ENCODE data around the gene COL23A1.

COL23A1 gene

GRCh38 chr5:178553517-178553916, 36.7 kb downstream of the COL23A1 start:
- Mint-ChIP-seq H3K4me3 (no peak overlapping the region), H3K27ac (no peak overlapping the region), H3K36me3 (ENCODE audit: low read depth) (no peaks in the 10 kb centered on the region), H3K27me3 (peaks cover 11% of the 10 kb centered on the region), H3K9me3 (no peaks in the 10 kb centered on the region), H3K4me1 (ENCODE audit: low read depth) (no peaks in the 10 kb centered on the region)

DNA sequence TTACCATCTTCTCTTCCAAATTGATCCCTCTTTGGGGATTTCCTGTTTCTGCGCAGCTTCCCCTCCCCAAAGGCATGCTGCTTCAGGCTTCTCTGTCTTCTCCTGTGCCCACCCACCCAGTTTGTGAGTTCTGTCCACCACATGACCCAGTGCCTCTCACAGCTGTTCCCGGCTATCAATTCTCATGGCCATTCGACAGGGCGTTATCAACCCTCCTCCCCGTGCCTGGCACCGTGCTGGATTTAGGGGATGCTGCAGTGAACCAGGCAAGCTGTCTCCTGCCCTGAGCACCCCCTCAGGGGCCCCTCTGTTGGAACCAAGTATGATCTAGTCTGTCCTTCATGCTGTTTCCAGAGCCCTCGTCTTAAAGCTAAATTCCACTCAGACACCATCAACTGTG, 38.7 kb downstream of the COL23A1 start:
- H3K9me3 Mint-ChIP-seq, result no peaks in the 10 kb centered on the region

GRCh38 chr5:178551059-178551458, 39.1 kb downstream of the COL23A1 start:
- no peaks in the 10 kb centered on the region for H3K36me3 Mint-ChIP-seq (ENCODE audit: low read depth)
- H3K27me3 Mint-ChIP-seq, result peaks cover 7% of the 10 kb centered on the region
- no peaks in the 10 kb centered on the region for H3K9me3 Mint-ChIP-seq
- no peaks in the 10 kb centered on the region for H3K4me1 Mint-ChIP-seq (ENCODE audit: low read depth)
- H3K27ac Mint-ChIP-seq, result no peak overlapping the region
- no peak overlapping the region for H3K4me3 Mint-ChIP-seq

More for the DNA sequence above, 38.7 kb downstream of the COL23A1 start:
- Mint-ChIP-seq H3K4me1 (ENCODE audit: low read depth) (no peaks in the 10 kb centered on the region), H3K27ac (no peak overlapping the region), H3K4me3 (no peak overlapping the region), H3K36me3 (ENCODE audit: low read depth) (no peaks in the 10 kb centered on the region), H3K27me3 (peaks cover 7% of the 10 kb centered on the region)

DNA sequence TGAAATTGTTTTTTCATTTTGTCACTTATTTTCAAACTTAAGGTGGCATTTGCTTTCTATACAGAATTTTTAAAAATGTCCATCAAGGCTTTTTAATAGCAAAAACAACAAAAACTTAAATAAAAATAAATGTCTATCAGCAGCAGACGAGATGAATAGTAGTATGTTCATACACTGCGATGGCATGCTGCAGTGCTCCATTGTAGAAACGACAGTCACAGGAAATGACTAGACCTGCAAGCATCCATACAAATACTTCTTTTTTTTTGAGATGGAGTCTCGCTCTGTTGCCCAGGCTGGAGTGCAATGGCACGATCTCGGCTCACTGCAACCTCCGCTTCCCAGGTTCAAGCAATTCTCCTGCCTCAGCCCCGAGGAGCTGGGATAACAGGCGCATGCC, 41.4 kb downstream of the COL23A1 start:
- Mint-ChIP-seq H3K27ac (no peak overlapping the region), H3K36me3 (ENCODE audit: low read depth) (no peaks in the 10 kb centered on the region), H3K4me3 (no peak overlapping the region), H3K27me3 (peaks cover 4% of the 10 kb centered on the region), H3K4me1 (ENCODE audit: low read depth) (no peaks in the 10 kb centered on the region), H3K9me3 (no peaks in the 10 kb centered on the region)

DNA sequence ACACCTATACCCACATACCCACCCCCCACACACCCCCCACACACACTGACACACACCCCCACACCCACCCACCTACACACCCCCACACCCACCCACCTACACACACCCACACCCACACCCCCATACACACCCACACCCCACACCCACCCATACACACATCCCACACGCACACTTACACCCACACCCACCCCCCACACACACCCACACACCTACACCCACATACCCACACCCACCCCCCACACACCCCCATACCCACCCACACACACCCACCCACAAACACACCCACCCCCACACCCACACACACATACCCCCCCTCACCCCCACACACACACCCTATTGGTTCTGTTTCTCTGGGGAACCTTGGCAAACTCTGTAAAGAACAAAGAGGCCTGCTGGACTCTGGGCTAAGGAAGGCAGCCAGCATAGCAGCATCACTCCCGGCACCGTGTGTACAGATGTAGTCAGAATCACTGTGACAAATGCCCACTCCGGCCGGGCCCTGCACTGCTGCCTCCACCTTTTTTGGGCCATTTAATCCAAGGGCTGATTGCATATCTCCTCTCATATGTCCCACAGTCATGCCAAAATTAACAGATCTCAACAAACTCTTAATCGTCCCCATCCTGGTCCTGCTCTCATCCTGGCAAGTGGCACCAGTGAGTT, 42.3 kb downstream of the COL23A1 start:
- Mint-ChIP-seq H3K27me3 (peaks cover 4% of the 10 kb centered on the region), H3K36me3 (ENCODE audit: low read depth) (no peaks in the 10 kb centered on the region), H3K4me3 (no peak overlapping the region), H3K9me3 (no peaks in the 10 kb centered on the region), H3K4me1 (ENCODE audit: low read depth) (no peaks in the 10 kb centered on the region), H3K27ac (no peak overlapping the region)

DNA sequence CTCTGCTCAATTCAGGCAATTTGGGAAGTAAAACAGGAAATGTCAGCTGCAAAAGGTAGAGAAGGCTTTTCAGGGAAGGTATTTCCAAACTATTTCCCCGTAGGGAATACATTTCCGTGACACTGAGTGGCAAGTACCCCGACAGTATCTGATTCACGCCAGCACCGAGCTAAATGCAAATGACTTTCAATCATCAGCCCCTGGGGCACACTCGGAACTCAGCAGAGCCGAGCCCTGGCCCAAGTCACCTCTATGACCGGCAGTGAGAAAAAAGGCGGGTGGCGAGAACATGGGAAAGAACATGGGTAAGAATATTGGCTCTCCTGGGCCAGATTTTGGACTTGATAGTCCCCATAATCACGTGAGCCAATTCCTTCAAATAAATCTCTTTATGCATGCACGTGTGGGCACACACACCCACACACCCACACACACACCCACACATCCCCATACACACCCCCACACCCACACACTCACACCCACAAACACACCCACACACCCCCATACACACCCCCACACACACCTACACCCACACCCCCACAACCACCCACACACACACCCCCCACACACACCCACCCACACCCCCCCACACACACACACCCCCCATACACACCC, 43.0 kb downstream of the COL23A1 start:
- peak overlapping the region; percentile 58 for H3K27ac Mint-ChIP-seq

GRCh38 chr5:178546675-178547033, 43.5 kb downstream of the COL23A1 start:
- H3K4me1 Mint-ChIP-seq (ENCODE audit: low read depth), result no peaks in the 10 kb centered on the region
- no peaks in the 10 kb centered on the region for H3K36me3 Mint-ChIP-seq (ENCODE audit: low read depth)
- H3K9me3 Mint-ChIP-seq, result no peaks in the 10 kb centered on the region
- no peaks in the 10 kb centered on the region for H3K27me3 Mint-ChIP-seq
- H3K27ac Mint-ChIP-seq, result no peak overlapping the region
- H3K4me3 Mint-ChIP-seq, result no peak overlapping the region

More for the DNA sequence above, 43.0 kb downstream of the COL23A1 start:
- H3K4me3 Mint-ChIP-seq, result no peak overlapping the region
- H3K27me3 Mint-ChIP-seq, result peaks cover 4% of the 10 kb centered on the region
- H3K36me3 Mint-ChIP-seq (ENCODE audit: low read depth), result no peaks in the 10 kb centered on the region
- H3K9me3 Mint-ChIP-seq, result no peaks in the 10 kb centered on the region
- no peaks in the 10 kb centered on the region for H3K4me1 Mint-ChIP-seq (ENCODE audit: low read depth)

DNA sequence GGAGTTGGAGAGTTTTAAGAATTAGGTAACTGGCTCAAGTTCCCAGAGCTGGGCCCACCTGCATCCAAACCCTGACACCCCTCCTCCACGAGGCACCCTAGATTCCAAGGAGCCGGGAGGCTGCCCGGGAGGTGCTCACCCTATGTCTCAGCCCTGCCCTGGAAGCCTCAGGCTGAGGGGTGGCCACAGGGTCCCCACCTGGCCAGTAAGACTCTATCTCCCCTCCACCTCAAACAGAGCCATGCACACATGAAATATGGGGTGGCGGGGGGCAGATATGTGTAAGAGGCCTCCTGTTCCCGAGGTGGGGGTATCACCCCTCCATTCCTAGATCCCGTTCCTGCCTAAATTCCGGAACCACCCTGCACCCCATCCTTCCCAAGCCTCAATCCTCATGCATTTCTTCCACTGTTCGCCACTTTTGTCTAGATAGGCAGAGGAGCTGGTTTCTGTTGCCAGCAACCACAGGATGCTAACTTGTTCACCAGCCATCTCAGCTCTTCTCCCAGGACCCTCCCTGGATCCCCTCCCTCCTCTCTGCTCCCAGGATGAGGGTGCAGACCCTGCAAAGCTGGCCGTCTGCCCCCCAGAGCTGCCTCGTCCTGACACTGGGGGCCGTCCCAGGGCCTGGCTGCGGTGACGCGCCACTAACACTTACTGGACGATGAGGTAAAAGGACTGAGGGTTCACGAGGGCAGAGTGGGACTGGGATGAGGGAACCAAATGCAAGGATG, 44.1 kb downstream of the COL23A1 start:
- Mint-ChIP-seq H3K27ac (no peak overlapping the region), H3K27me3 (no peaks in the 10 kb centered on the region), H3K36me3 (ENCODE audit: low read depth) (no peaks in the 10 kb centered on the region)

GRCh38 chr5:178545176-178545575, 45.0 kb downstream of the COL23A1 start:
- Mint-ChIP-seq H3K27me3 (no peaks in the 10 kb centered on the region), H3K27ac (no peak overlapping the region), H3K4me3 (no peak overlapping the region), H3K36me3 (ENCODE audit: low read depth) (no peaks in the 10 kb centered on the region), H3K9me3 (no peaks in the 10 kb centered on the region), H3K4me1 (ENCODE audit: low read depth) (no peaks in the 10 kb centered on the region)

More for the DNA sequence above, 44.1 kb downstream of the COL23A1 start:
- Mint-ChIP-seq H3K4me1 (ENCODE audit: low read depth) (no peaks in the 10 kb centered on the region), H3K9me3 (no peaks in the 10 kb centered on the region), H3K4me3 (no peak overlapping the region)

- no peaks in the 10 kb centered on the region for H3K9me3 Mint-ChIP-seq
- H3K4me1 Mint-ChIP-seq (ENCODE audit: low read depth), result no peaks in the 10 kb centered on the region
- H3K4me3 Mint-ChIP-seq, result no peak overlapping the region
- no peaks in the 10 kb centered on the region for H3K27me3 Mint-ChIP-seq
- no peak overlapping the region for H3K27ac Mint-ChIP-seq
- H3K36me3 Mint-ChIP-seq (ENCODE audit: low read depth), result no peaks in the 10 kb centered on the region
Observed at GRCh38 chr5:178544166-178544834, 45.9 kb downstream of the COL23A1 start.

GRCh38 chr5:178542455-178542854, 47.7 kb downstream of the COL23A1 start:
- Mint-ChIP-seq H3K9me3 (no peaks in the 10 kb centered on the region), H3K4me3 (no peak overlapping the region), H3K27me3 (no peaks in the 10 kb centered on the region), H3K4me1 (ENCODE audit: low read depth) (no peaks in the 10 kb centered on the region), H3K36me3 (ENCODE audit: low read depth) (no peaks in the 10 kb centered on the region), H3K27ac (no peak overlapping the region)

DNA sequence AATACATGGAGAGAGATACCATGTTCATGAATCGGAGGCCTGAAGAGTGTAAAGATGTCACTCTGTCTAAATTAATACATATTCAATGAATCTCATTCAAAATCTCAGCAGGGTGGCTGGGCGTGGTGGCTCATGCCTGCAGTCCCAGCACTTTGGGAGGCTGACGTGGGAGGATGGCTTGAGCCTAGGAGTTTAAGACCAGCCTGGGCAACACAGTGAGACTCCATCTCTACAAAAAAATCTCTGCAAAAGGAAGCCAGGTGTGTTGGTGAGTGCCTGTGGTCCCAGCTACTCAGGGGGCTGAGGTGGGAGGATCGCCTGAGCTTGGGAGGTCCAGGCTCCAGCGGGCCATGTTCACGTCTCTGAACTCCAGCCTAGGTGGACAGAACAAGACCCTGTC, 49.7 kb downstream of the COL23A1 start:
- Mint-ChIP-seq H3K36me3 (ENCODE audit: low read depth) (no peaks in the 10 kb centered on the region), H3K27me3 (no peaks in the 10 kb centered on the region), H3K27ac (no peak overlapping the region), H3K4me1 (ENCODE audit: low read depth) (no peaks in the 10 kb centered on the region), H3K9me3 (no peaks in the 10 kb centered on the region), H3K4me3 (no peak overlapping the region)

DNA sequence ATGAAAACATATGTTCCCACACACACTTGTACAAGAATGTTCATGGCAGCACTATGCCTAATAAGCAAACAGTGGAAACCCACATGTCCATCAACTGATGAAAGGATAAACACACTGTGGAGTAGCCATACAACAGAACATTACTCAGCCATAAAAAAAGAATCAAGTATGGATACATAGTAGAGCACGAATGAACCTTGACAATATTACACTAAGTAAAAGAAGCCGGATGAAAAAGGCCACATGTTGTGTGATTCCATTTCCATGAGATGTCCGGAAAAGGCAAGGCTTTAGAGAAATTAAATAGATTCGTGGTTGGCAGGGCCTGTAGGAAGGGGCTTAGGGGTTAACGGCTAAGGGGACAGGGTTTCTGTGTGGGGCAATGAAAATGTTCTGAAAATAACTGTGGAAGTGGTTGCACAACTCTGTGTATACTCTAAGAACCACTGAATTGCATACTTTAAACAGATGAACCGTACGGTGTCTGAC, 51.4 kb downstream of the COL23A1 start:
- H3K36me3 Mint-ChIP-seq (ENCODE audit: low read depth), result no peaks in the 10 kb centered on the region
- H3K27ac Mint-ChIP-seq, result no peak overlapping the region
- H3K9me3 Mint-ChIP-seq, result no peaks in the 10 kb centered on the region
- H3K27me3 Mint-ChIP-seq, result no peaks in the 10 kb centered on the region
- no peaks in the 10 kb centered on the region for H3K4me1 Mint-ChIP-seq (ENCODE audit: low read depth)
- no peak overlapping the region for H3K4me3 Mint-ChIP-seq

GRCh38 chr5:178537467-178538371, 52.5 kb downstream of the COL23A1 start:
- Mint-ChIP-seq H3K4me3 (no peak overlapping the region), H3K9me3 (no peaks in the 10 kb centered on the region), H3K27me3 (no peaks in the 10 kb centered on the region), H3K4me1 (ENCODE audit: low read depth) (no peaks in the 10 kb centered on the region), H3K36me3 (ENCODE audit: low read depth) (no peaks in the 10 kb centered on the region), H3K27ac (no peak overlapping the region)
